Mammary epithelial cell (primary cell): Measurements from ENCODE around the gene RUFY1.

Source experiments
- CTCF ChIP-seq, 2 donors: IDR thresholded peaks in 1 of 2; conservative IDR thresholded peaks in 1 of 2; 2 replicates each; pipeline ENCODE4 v1.5.1; 2011 to 2012; ENCODE audit warnings: inconsistent platforms in 2 of 2, low read length in 2 of 2, mild to moderate bottlenecking in 2 of 2, control low read depth in 1 of 2, low read depth in 1 of 2; ENCODE audit not compliant: insufficient read depth in 1 of 2; ENCODE audit errors: extremely low read depth in 1 of 2
- EZH2 ChIP-seq: IDR thresholded peaks from 2 replicates; pipeline ENCODE4 v1.6.1; 2012; ENCODE audit warnings: low read length, inconsistent platforms, borderline replicate concordance

GRCh38 chr5:179588166-179588565 lies 37.8 kb downstream of the RUFY1 start:
- no peak for TF ChIP-seq CTCF (conservative IDR thresholded peaks at IDR 0.05 in 1 of 2, IDR thresholded peaks at IDR 0.05 in 1 of 2; ENCODE audit: extremely low read depth in 1 of 2, insufficient read depth in 1 of 2, low read depth in 1 of 2, low read length in 2 of 2)
- TF ChIP-seq EZH2: no peak
